GM12878 (cell line): Measurements from ENCODE around the gene GNL3. TPM values are rescaled to one million over a fixed set of nuclear protein-coding genes. Genes with fewer than 3 reads are reported as not detected.

Source experiments
- ATAC-seq: fragments of 200-7000 bp; cut with Tn5 transposase; 3 replicates; pipeline ENCODE4 v1.9.1; 2020; ENCODE audit warnings: mild to moderate bottlenecking, moderate library complexity
- BruUV-seq: library from RNA; stranded (reverse); fragments of 400-500 nt; replicated peaks from 2 replicates; lab custom pipeline; 2021; lab: Mats Ljungman, UMichigan
- CTCF ChIA-PET: fragments of 300-600 bp; sonication (Branson Sonifier 250); formaldehyde crosslinking; extraction: SDS; loops from one replicate; lab custom pipeline; 2021; ENCODE audit warnings: inconsistent platforms; lab: Yijun Ruan, JAX
- POLR2A ChIA-PET: fragments of 350-600 bp; formaldehyde crosslinking; extraction: SDS; loops from one replicate; lab custom pipeline; 2021; ENCODE audit warnings: inconsistent platforms; lab: Charles Lee
- RAD21 ChIA-PET: fragments of 300-600 bp; sonication (Branson Sonifier 250); formaldehyde crosslinking; loops from one replicate; lab custom pipeline; 2023; ENCODE audit warnings: antibody characterized with exemption; ENCODE audit not compliant: unreplicated experiment; lab: Charles Lee
- SMC1A ChIA-PET: fragments of 300-600 bp; sonication (Branson Sonifier 250); formaldehyde crosslinking; loops from one replicate; lab custom pipeline; 2023; ENCODE audit not compliant: unreplicated experiment, uncharacterized antibody; lab: Charles Lee
- DNase-seq: peaks from one replicate; pipeline ENCODE4 v3.0.0-alpha.2; 2011; ENCODE audit warnings: low read depth, low spot score
- FAIRE-seq: peaks from 3 replicates; lab custom pipeline; 2011; peaks lifted over from hg19 to GRCh38; lab: Jason Lieb, UNC
- H2AFZ ChIP-seq: 2 replicates; pipeline ENCODE4 v1.6.0; 2011; ENCODE audit warnings: low read depth, low read length, control low read depth; ENCODE audit not compliant: control insufficient read depth
- H3K27ac ChIP-seq: 2 replicates; pipeline ENCODE4 v1.5.1; 2011; ENCODE audit warnings: control low read depth; ENCODE audit not compliant: control insufficient read depth, insufficient read depth
- H3K27me3 ChIP-seq, 2 experiments: replicated peaks in 1 of 2; 2 replicates each; pipeline versions ENCODE4 v1.6.0 to v1.6.1; 2011; ENCODE audit warnings: low read length in 1 of 2; ENCODE audit not compliant: control insufficient read depth in 2 of 2, insufficient read depth in 2 of 2
- H3K36me3 ChIP-seq, 2 experiments: 2 replicates each; pipeline ENCODE4 v1.5.1; 2011; ENCODE audit warnings: low read length in 1 of 2; ENCODE audit not compliant: control insufficient read depth in 2 of 2, insufficient read depth in 2 of 2
- H3K4me1 ChIP-seq: 2 replicates; pipeline ENCODE4 v1.6.1; 2011; ENCODE audit warnings: mild to moderate bottlenecking, low read length, moderate library complexity, mixed read lengths; ENCODE audit not compliant: control insufficient read depth, insufficient read depth
- H3K4me2 ChIP-seq: 2 replicates; pipeline ENCODE4 v1.6.0; 2011; ENCODE audit warnings: control low read depth; ENCODE audit not compliant: control insufficient read depth, insufficient read depth
- H3K4me3 ChIP-seq: fragments of 200-600 bp; sonication (generic); 2 replicates; pipeline ENCODE4 v1.5.1; 2016
- H3K79me2 ChIP-seq: 2 replicates; pipeline ENCODE4 v1.6.0; 2011; ENCODE audit warnings: low read length; ENCODE audit not compliant: control insufficient read depth, insufficient read depth
- H3K9ac ChIP-seq: 2 replicates; pipeline ENCODE4 v1.8.0; 2011; ENCODE audit warnings: low read length, control low read depth, mixed read lengths; ENCODE audit not compliant: control insufficient read depth, insufficient read depth
- H3K9me3 ChIP-seq: replicated peaks from 3 replicates; pipeline ENCODE4 v1.5.1; 2011; ENCODE audit warnings: mild to moderate bottlenecking, low read length; ENCODE audit not compliant: control insufficient read depth, insufficient read depth
- H4K20me1 ChIP-seq: 2 replicates; pipeline ENCODE4 v1.6.0; 2011; ENCODE audit not compliant: control insufficient read depth, insufficient read depth
- ATF2 ChIP-seq: IDR thresholded peaks from 2 replicates; pipeline ENCODE4 v1.6.1; 2012; ENCODE audit warnings: low read length, inconsistent platforms
- BACH1 ChIP-seq: fragments of 450-650 bp; IDR thresholded peaks from 2 replicates; pipeline ENCODE4 v1.6.1; 2017; ENCODE audit warnings: mild to moderate bottlenecking, borderline replicate concordance
- BCL11A ChIP-seq: IDR thresholded peaks from 2 replicates; pipeline ENCODE4 v1.6.1; 2011; ENCODE audit warnings: low read depth, low read length
- BCLAF1 ChIP-seq: fragments of 450-650 bp; IDR thresholded peaks from 2 replicates; pipeline ENCODE4 v1.6.1; 2017; ENCODE audit warnings: antibody characterized with exemption, mild to moderate bottlenecking, moderate library complexity
- CBFB ChIP-seq: IDR thresholded peaks from 2 replicates; pipeline ENCODE4 v1.6.1; 2016; ENCODE audit warnings: antibody characterized with exemption, low read depth
- CHD4 ChIP-seq: fragments of 200-600 bp; sonication (generic); IDR thresholded peaks from 2 replicates; pipeline ENCODE4 v1.6.1; 2016; ENCODE audit warnings: mild to moderate bottlenecking
- CREM ChIP-seq: IDR thresholded peaks from 2 replicates; pipeline ENCODE4 v1.6.1; 2014; ENCODE audit warnings: antibody characterized with exemption, low read depth
- EED ChIP-seq: sonication (generic); IDR thresholded peaks from 2 replicates; pipeline ENCODE4 v1.6.1; 2016; ENCODE audit warnings: antibody characterized with exemption, low read depth
- HCFC1 ChIP-seq: fragments of 150-350 bp; IDR thresholded peaks from 2 replicates; pipeline ENCODE4 v1.6.1; 2014; ENCODE audit warnings: low read length
- IKZF2 ChIP-seq, 2 experiments: fragments of 450-650 bp; IDR thresholded peaks; 2 replicates each; pipeline ENCODE4 v1.6.1; 2017; ENCODE audit warnings: mild to moderate bottlenecking in 2 of 2, moderate library complexity in 2 of 2
- KLF5 ChIP-seq: fragments of 450-650 bp; IDR thresholded peaks from 2 replicates; pipeline ENCODE4 v1.6.1; 2014; ENCODE audit warnings: mild to moderate bottlenecking; ENCODE audit not compliant: partially characterized antibody
- MTA3 ChIP-seq: IDR thresholded peaks from 2 replicates; pipeline ENCODE4 v1.6.1; 2012; ENCODE audit warnings: low read length, inconsistent platforms, borderline replicate concordance
- NFIC ChIP-seq: IDR thresholded peaks from 2 replicates; pipeline ENCODE4 v1.6.1; 2012; ENCODE audit warnings: low read depth, mild to moderate bottlenecking, inconsistent platforms, low read length, moderate library complexity
- RAD51 ChIP-seq: fragments of 450-650 bp; IDR thresholded peaks from 2 replicates; pipeline ENCODE4 v1.6.1; 2016; ENCODE audit warnings: moderate library complexity, mild to moderate bottlenecking, inconsistent platforms
- RCOR1 ChIP-seq: conservative IDR thresholded peaks from 2 replicates; pipeline ENCODE4 v1.6.1; 2012; ENCODE audit warnings: low read depth, low read length, improper control_type of control experiment
- SREBF1 ChIP-seq: IDR thresholded peaks from 2 replicates; pipeline ENCODE4 v1.6.1; 2012; ENCODE audit warnings: mild to moderate bottlenecking, low read length
- TCF7 ChIP-seq: IDR thresholded peaks from 2 replicates; pipeline ENCODE4 v1.6.1; 2014; ENCODE audit warnings: antibody characterized with exemption, borderline replicate concordance
- ZBTB11 ChIP-seq: fragments of 450-650 bp; formaldehyde crosslinking; IDR thresholded peaks from 2 replicates; pipeline ENCODE4 v1.5.0; 2022; ENCODE audit warnings: mild to moderate bottlenecking, missing genetic modification characterization
- ZNF384 ChIP-seq: IDR thresholded peaks from 2 replicates; pipeline ENCODE4 v1.6.1; 2012; ENCODE audit warnings: low read depth, mild to moderate bottlenecking, low read length, improper control_type of control experiment, borderline replicate concordance
- WGBS: methylation state at CpG from one replicate; pipeline ENCODE4 v1.1.6; 2016; ENCODE audit warnings: low lambda C conversion rate; ENCODE audit not compliant: insufficient replicate concordance, insufficient coverage; ENCODE audit errors: missing lambda C conversion rate; 5-methylcytosine and 5-hydroxymethylcytosine counted together
- in situ Hi-C: fragments of 300-500 bp; cut with MboI; formaldehyde crosslinking; loops from 9 replicates; pipeline ENCODE4 v1.14.3; 2018; ENCODE audit warnings: mixed read lengths
- intact Hi-C: fragments of 100-400 bp; cut with micrococcal nuclease; formaldehyde crosslinking; loops from one replicate; pipeline ENCODE4 v1.14.2; 2022; ENCODE audit not compliant: unreplicated experiment
- polyA plus RNA-seq, 11 experiments: library from polyadenylated mRNA; depleted of rRNA in 4 of 11; unstranded in 6 of 11; stranded (reverse) in 5 of 11; fragments of >200 nt; fragmentation: Nextera tagmentation in 4 of 11; fragmentation: Illumina TruSeq in 1 of 11; extraction: Ambion mirVana in 4 of 11; extraction: Trizol in 1 of 11; gene quantifications; 1 replicate in 1 of 11; 2 replicates in 10 of 11; pipeline versions ENCODE4 v1.2.1 to v1.2.3, GENCODE V29; 2011 to 2016; ENCODE audit warnings: inconsistent platforms in 2 of 11, missing spikeins in 2 of 11, low read depth in 1 of 11
- total RNA-seq, 4 experiments: library from RNA; depleted of rRNA in 3 of 4; stranded (reverse); fragments of >200 nt in 3 of 4; fragmentation: Illumina TruSeq in 1 of 4; extraction: Trizol in 1 of 4; gene quantifications; 2 replicates each; pipeline versions ENCODE4 v1.2.1 to v1.2.3, GENCODE V29; 2013 to 2021

GNL3 gene
- total and polyA plus RNA-seq, 10 of the 15 experiments (the other 5 are each of a cell fraction or from before 2014, with no cell fraction given), result 172 to 368 (median 257) TPM

GRCh38 chr3:52707585-52707984, 21.8 kb downstream of the GNL3 start:
- POLR2A ChIA-PET, result interaction anchor here (0.6 to 4.1 kb wide), 7 partner anchors 11 to 412 kb away, joined by 3 to 25 read pairs (median 3); partner anchors contain the start of gene NEK4
- in situ Hi-C loops, result no loop called here
- peak overlapping the region; percentile 75 for H3K27ac ChIP-seq
- peaks cover 30% of the 10 kb centered on the region for H3K4me1 ChIP-seq
- peak; percentile 7 for FAIRE-seq
- no peak overlapping the region for H2AFZ ChIP-seq
- no TSS peak for BruUV-seq
- H3K79me2 ChIP-seq, result peaks cover 53% of the 10 kb centered on the region
- peak; percentile 55 for DNase-seq
- H3K9ac ChIP-seq, result peak overlapping the region; percentile 92
- H4K20me1 ChIP-seq, result no peaks in the 10 kb centered on the region
- SMC1A ChIA-PET, result interaction anchor here (1.0 to 3.4 kb wide), 3 partner anchors 11 to 186 kb away, joined by 3 to 17 read pairs (median 8); no protein-coding TSS in a partner anchor
- H3K4me2 ChIP-seq, result peak overlapping the region; percentile 85
- H3K4me3 ChIP-seq, result peak overlapping the region; percentile 90
- H3K27me3 ChIP-seq, result no peaks in the 10 kb centered on the region
- peaks cover 3 to 14% of the 10 kb centered on the region in 2 experiments for H3K36me3 ChIP-seq
- WGBS, result 2% methylated on average over 4 of the region's 4 CpGs
- no peak for ATAC-seq
- RAD21 ChIA-PET, result interaction anchor here (1.1 to 1.2 kb wide), 3 partner anchors 10 to 366 kb away, joined by 3 read pairs; no protein-coding TSS in a partner anchor
- intact Hi-C loops, result loop anchor here (2.0 to 10.0 kb wide), 2 partner anchors 63 to 337 kb away; partner anchors contain the start of genes NEK4 and SFMBT1
- CTCF ChIA-PET, result interaction anchor here (0.6 to 1.6 kb wide), 3 partner anchors 9 to 38 kb away, joined by 3 to 4 read pairs (median 4); no protein-coding TSS in a partner anchor
- H3K9me3 ChIP-seq, result no peaks in the 10 kb centered on the region; the same call in 1 of the 3 replicates
- TF ChIP-seq HCFC1, result no peak
- TF ChIP-seq BCL11A, result no peak
- TF ChIP-seq BACH1, result no peak
- TF ChIP-seq RAD51, result no peak
- TF ChIP-seq BCLAF1, result no peak
- no peak for TF ChIP-seq ZNF384
- TF ChIP-seq MTA3, result peak; percentile 57; the same call in 1 of the 2 replicates
- peak; percentile 33; the same call in 1 of the 2 replicates for TF ChIP-seq EED
- no peak for TF ChIP-seq ZBTB11
- no peak for TF ChIP-seq CHD4
- TF ChIP-seq CREM, result peak; percentile 41; the same call in 1 of the 2 replicates
- no peak for TF ChIP-seq IKZF2 (IDR thresholded peaks at IDR 0.05)
- TF ChIP-seq CBFB, result no peak
- TF ChIP-seq SREBF1, result no peak
- peak; percentile 58; the same call in 1 of the 2 replicates for TF ChIP-seq ATF2
- TF ChIP-seq KLF5, result no peak
- TF ChIP-seq RCOR1, result no peak
- peak; percentile 24; the same call in 1 of the 2 replicates for TF ChIP-seq TCF7
- no peak; the same call in 1 of the 2 replicates for TF ChIP-seq NFIC
